ENCODE measurements around the gene WFS1.

DNA sequence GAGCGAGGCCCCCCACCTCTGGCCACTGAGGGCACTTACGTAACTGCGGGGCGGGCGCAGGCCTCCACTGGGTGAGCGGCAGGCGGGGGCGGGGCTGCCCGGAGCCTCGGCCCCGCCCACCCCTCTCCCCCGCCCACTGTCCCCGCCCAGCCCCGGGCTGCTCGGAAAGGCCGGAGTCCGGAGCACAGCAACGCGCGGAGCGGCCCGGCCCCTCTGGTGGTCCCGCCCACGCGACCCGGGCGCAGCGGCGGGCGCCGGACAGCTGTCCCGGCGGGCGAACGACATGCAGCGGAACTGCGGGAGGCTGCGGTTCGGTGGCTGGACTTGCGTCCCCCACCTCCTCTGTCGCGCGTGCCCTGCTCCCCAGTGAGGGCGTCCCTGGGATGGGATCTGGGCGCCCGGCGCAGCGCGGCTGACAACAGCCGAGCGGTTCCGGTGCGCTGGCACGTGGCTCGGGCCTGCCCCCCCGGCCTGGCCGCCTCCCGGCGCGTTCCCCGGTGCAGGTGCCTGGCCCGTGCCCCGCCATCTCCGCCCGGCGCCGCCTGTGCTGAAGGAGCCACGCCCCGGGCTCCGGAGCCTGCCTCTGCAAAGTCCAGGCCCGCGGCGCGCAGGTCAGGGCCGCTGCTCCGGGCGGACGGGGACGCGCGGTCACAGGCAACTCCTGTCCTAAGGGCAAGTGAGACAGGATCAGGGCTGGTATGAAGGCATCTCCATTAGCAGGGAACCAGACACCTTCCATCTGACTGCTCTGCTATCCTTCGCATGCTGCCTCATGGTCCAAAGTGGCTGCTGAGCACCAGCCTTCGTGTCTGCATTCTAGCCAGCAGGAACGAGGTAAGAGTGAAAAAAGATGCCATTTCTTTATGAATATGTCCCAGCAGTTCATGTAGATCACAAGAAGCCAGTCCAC, 47.5 kb upstream of the WFS1 start:
- TF ChIP-seq FOSL2 (IDR thresholded peaks at IDR 0.05; ENCODE audit: borderline replicate concordance, low read depth): no peak
- no peak for TF ChIP-seq JUND (IDR thresholded peaks at IDR 0.05)
- TF ChIP-seq, protein P1, sequence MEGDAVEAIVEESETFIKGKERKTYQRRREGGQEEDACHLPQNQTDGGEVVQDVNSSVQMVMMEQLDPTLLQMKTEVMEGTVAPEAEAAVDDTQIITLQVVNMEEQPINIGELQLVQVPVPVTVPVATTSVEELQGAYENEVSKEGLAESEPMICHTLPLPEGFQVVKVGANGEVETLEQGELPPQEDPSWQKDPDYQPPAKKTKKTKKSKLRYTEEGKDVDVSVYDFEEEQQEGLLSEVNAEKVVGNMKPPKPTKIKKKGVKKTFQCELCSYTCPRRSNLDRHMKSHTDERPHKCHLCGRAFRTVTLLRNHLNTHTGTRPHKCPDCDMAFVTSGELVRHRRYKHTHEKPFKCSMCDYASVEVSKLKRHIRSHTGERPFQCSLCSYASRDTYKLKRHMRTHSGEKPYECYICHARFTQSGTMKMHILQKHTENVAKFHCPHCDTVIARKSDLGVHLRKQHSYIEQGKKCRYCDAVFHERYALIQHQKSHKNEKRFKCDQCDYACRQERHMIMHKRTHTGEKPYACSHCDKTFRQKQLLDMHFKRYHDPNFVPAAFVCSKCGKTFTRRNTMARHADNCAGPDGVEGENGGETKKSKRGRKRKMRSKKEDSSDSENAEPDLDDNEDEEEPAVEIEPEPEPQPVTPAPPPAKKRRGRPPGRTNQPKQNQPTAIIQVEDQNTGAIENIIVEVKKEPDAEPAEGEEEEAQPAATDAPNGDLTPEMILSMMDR (IDR thresholded peaks at IDR 0.05): no peak
- no peak for TF ChIP-seq PBX3 (IDR thresholded peaks at IDR 0.05)
- TF ChIP-seq TAF1 (IDR thresholded peaks at IDR 0.05; ENCODE audit: borderline replicate concordance, low read depth, low read length): no peak
- TF ChIP-seq POLR2AphosphoS5 (IDR thresholded peaks at IDR 0.05; ENCODE audit: low read depth, low read length): no peak
- no peak for TF ChIP-seq MEF2A (IDR thresholded peaks at IDR 0.05; ENCODE audit: borderline replicate concordance, low read depth)
- no peak for TF ChIP-seq REST (IDR thresholded peaks at IDR 0.05; ENCODE audit: low read depth, low read length)
- no peak for TF ChIP-seq RAD21 (IDR thresholded peaks at IDR 0.05; ENCODE audit: low read length)
- TF ChIP-seq EP300 (IDR thresholded peaks at IDR 0.05; ENCODE audit: borderline replicate concordance in 1 of 2, low read depth in 1 of 2, low read length in 1 of 2): no peak
